Measurements from ENCODE around the gene ADGRB3. TPM values are rescaled to one million over a fixed set of nuclear protein-coding genes. Genes with fewer than 3 reads are reported as not detected.

Gene ADGRB3
- total RNA-seq, 1 donor from 2014 or later: 8.9 TPM

DNA sequence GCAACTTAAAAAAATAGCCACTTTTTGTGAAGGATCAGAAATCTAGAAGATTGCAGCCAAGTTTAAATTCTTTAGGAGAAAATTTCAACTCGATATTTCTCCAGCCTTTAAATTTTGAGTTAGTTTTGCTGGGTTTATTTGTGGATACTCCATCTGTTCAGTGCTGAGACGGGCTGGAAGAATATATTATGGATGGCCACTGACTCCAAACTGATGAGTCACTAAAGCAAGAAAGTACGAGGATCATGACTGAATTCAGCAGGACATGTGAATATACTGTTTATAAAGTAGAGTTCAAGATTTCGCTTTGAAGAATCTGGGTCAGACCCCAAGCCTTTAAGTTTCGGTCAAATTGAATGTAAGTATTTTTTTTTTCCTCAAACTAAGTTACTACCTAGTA lies 199.5 kb downstream of the ADGRB3 start:
- DNase-seq (ENCODE audit: extremely low spot score, unreplicated experiment): no peak
- no peaks in the 10 kb centered on the region for H3K27me3 Mint-ChIP-seq (ENCODE audit: unreplicated experiment)
- H3K4me1 Mint-ChIP-seq (ENCODE audit: unreplicated experiment): peaks cover 11% of the 10 kb centered on the region
- TF ChIP-seq, protein P1, sequence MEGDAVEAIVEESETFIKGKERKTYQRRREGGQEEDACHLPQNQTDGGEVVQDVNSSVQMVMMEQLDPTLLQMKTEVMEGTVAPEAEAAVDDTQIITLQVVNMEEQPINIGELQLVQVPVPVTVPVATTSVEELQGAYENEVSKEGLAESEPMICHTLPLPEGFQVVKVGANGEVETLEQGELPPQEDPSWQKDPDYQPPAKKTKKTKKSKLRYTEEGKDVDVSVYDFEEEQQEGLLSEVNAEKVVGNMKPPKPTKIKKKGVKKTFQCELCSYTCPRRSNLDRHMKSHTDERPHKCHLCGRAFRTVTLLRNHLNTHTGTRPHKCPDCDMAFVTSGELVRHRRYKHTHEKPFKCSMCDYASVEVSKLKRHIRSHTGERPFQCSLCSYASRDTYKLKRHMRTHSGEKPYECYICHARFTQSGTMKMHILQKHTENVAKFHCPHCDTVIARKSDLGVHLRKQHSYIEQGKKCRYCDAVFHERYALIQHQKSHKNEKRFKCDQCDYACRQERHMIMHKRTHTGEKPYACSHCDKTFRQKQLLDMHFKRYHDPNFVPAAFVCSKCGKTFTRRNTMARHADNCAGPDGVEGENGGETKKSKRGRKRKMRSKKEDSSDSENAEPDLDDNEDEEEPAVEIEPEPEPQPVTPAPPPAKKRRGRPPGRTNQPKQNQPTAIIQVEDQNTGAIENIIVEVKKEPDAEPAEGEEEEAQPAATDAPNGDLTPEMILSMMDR (IDR thresholded peaks at IDR 0.05): no peak
- no peak overlapping the region for H3K4me3 Mint-ChIP-seq (ENCODE audit: unreplicated experiment)
- no peaks in the 10 kb centered on the region for H3K36me3 Mint-ChIP-seq (ENCODE audit: unreplicated experiment)
- H3K9me3 Mint-ChIP-seq (ENCODE audit: unreplicated experiment): no peaks in the 10 kb centered on the region
- peak overlapping the region; percentile 31 for H3K27ac Mint-ChIP-seq (ENCODE audit: unreplicated experiment)

GRCh38 chr6:68838571-68838970 lies 203.5 kb downstream of the ADGRB3 start:
- DNase-seq (ENCODE audit: extremely low spot score, unreplicated experiment): no peak
- Mint-ChIP-seq H3K27ac (ENCODE audit: unreplicated experiment) (no peak overlapping the region), H3K4me3 (ENCODE audit: unreplicated experiment) (no peak overlapping the region), H3K27me3 (ENCODE audit: unreplicated experiment) (no peaks in the 10 kb centered on the region), H3K9me3 (ENCODE audit: unreplicated experiment) (peaks cover 19% of the 10 kb centered on the region), H3K36me3 (ENCODE audit: unreplicated experiment) (no peaks in the 10 kb centered on the region), H3K4me1 (ENCODE audit: unreplicated experiment) (peaks cover 11% of the 10 kb centered on the region)
- TF ChIP-seq, protein P1 (IDR thresholded peaks at IDR 0.05): no peak

- TF ChIP-seq, protein P1 (IDR thresholded peaks at IDR 0.05): no peak
- no peak overlapping the region for H3K4me3 Mint-ChIP-seq (ENCODE audit: unreplicated experiment)
Observed at GRCh38 chr6:68852791-68853190, 217.7 kb downstream of the ADGRB3 start.

GRCh38 chr6:68859233-68859632 lies 224.2 kb downstream of the ADGRB3 start:
- TF ChIP-seq, protein P1 (IDR thresholded peaks at IDR 0.05): no peak
- peaks cover 16% of the 10 kb centered on the region for H3K9me3 Mint-ChIP-seq (ENCODE audit: unreplicated experiment)
- H3K27ac Mint-ChIP-seq (ENCODE audit: unreplicated experiment): no peak overlapping the region
- no peak overlapping the region for H3K4me3 Mint-ChIP-seq (ENCODE audit: unreplicated experiment)
- H3K4me1 Mint-ChIP-seq (ENCODE audit: unreplicated experiment): no peaks in the 10 kb centered on the region
- no peaks in the 10 kb centered on the region for H3K27me3 Mint-ChIP-seq (ENCODE audit: unreplicated experiment)
- peaks cover 11% of the 10 kb centered on the region for H3K36me3 Mint-ChIP-seq (ENCODE audit: unreplicated experiment)
- no peak for DNase-seq (ENCODE audit: extremely low spot score, unreplicated experiment)

More at GRCh38 chr6:68852791-68853190, 217.7 kb downstream of the ADGRB3 start:
- Mint-ChIP-seq H3K27me3 (ENCODE audit: unreplicated experiment) (peaks cover 4% of the 10 kb centered on the region), H3K9me3 (ENCODE audit: unreplicated experiment) (no peaks in the 10 kb centered on the region), H3K4me1 (ENCODE audit: unreplicated experiment) (no peaks in the 10 kb centered on the region), H3K36me3 (ENCODE audit: unreplicated experiment) (peaks cover 4% of the 10 kb centered on the region), H3K27ac (ENCODE audit: unreplicated experiment) (no peak overlapping the region)
- no peak for DNase-seq (ENCODE audit: extremely low spot score, unreplicated experiment)

- no peak overlapping the region for H3K4me3 Mint-ChIP-seq (ENCODE audit: unreplicated experiment)
- TF ChIP-seq, protein P1 (IDR thresholded peaks at IDR 0.05): no peak
- peaks cover 8% of the 10 kb centered on the region for H3K9me3 Mint-ChIP-seq (ENCODE audit: unreplicated experiment)
- H3K36me3 Mint-ChIP-seq (ENCODE audit: unreplicated experiment): no peaks in the 10 kb centered on the region
- DNase-seq (ENCODE audit: extremely low spot score, unreplicated experiment): no peak
- no peak overlapping the region for H3K27ac Mint-ChIP-seq (ENCODE audit: unreplicated experiment)
- no peaks in the 10 kb centered on the region for H3K4me1 Mint-ChIP-seq (ENCODE audit: unreplicated experiment)
- peaks cover 10% of the 10 kb centered on the region for H3K27me3 Mint-ChIP-seq (ENCODE audit: unreplicated experiment)
Observed at GRCh38 chr6:68868646-68869045, 233.6 kb downstream of the ADGRB3 start.

Data from osteocyte (in vitro differentiated cells).